Smooth muscle cell (in vitro differentiated cells): ENCODE results near the gene TCEANC2. TPM values are rescaled to one million over a fixed set of nuclear protein-coding genes. Genes with fewer than 3 reads are reported as not detected.
"Not testable (repeated sequence)": the region's sequence is repeated elsewhere in the genome, so short reads cannot be mapped to it uniquely, and the experiment has no call there.

Source experiments
- DNase-seq: peaks from one replicate; lab custom pipeline; 2025; ENCODE audit not compliant: unreplicated experiment; lab: John Stamatoyannopoulos, UW
- H2AFZ ChIP-seq: fragments of 200-600 bp; sonication (generic); 2 replicates; pipeline ENCODE4 v1.6.0; 2016; ENCODE audit warnings: antibody characterized with exemption, low read depth, mild to moderate bottlenecking
- H3F3A ChIP-seq: fragments of 200-600 bp; sonication (generic); 2 replicates; pipeline ENCODE4 v1.6.0; 2017; ENCODE audit warnings: antibody characterized with exemption, low read depth
- H3K27ac ChIP-seq: fragments of 200-600 bp; sonication (generic); 2 replicates; pipeline ENCODE4 v1.5.1; 2016; ENCODE audit warnings: low read depth, mild to moderate bottlenecking
- H3K27me3 ChIP-seq: fragments of 200-600 bp; sonication (generic); 2 replicates; pipeline ENCODE4 v1.6.1; 2016; ENCODE audit warnings: low read depth, mild to moderate bottlenecking
- H3K36me3 ChIP-seq: fragments of 200-600 bp; sonication (generic); 2 replicates; pipeline ENCODE4 v1.5.1; 2016; ENCODE audit warnings: low read depth
- H3K4me1 ChIP-seq: fragments of 200-600 bp; sonication (generic); 2 replicates; pipeline ENCODE4 v1.5.1; 2016; ENCODE audit warnings: low read depth
- H3K4me2 ChIP-seq: fragments of 200-600 bp; sonication (generic); 2 replicates; pipeline ENCODE4 v1.6.0; 2016; ENCODE audit warnings: mild to moderate bottlenecking
- H3K4me3 ChIP-seq: fragments of 200-600 bp; sonication (generic); 2 replicates; pipeline ENCODE4 v1.5.1; 2016; ENCODE audit warnings: mild to moderate bottlenecking
- H3K79me2 ChIP-seq: fragments of 200-600 bp; sonication (generic); 2 replicates; pipeline ENCODE4 v1.6.0; 2016; ENCODE audit warnings: low read depth, mild to moderate bottlenecking
- H3K9ac ChIP-seq: fragments of 200-600 bp; sonication (generic); 2 replicates; pipeline ENCODE4 v1.6.0; 2016; ENCODE audit warnings: low read depth
- H3K9me3 ChIP-seq: fragments of 200-600 bp; sonication (generic); replicated peaks from 2 replicates; pipeline ENCODE4 v1.5.1; 2016; ENCODE audit warnings: low read depth
- H4K20me1 ChIP-seq: fragments of 200-600 bp; sonication (generic); 2 replicates; pipeline ENCODE4 v1.6.0; 2016; ENCODE audit warnings: low read depth
- CTCF ChIP-seq: fragments of 200-600 bp; sonication (generic); IDR thresholded peaks from 2 replicates; pipeline ENCODE4 v1.5.1; 2017; ENCODE audit warnings: borderline replicate concordance, mild to moderate bottlenecking, antibody characterized with exemption; ENCODE audit not compliant: insufficient read depth, poor library complexity, severe bottlenecking
- WGBS: methylation state at CpG from one replicate; pipeline ENCODE4 v1.1.7; 2016; ENCODE audit warnings: low lambda C conversion rate; 5-methylcytosine and 5-hydroxymethylcytosine counted together
- polyA plus RNA-seq: library from polyadenylated mRNA; unstranded; fragments of >200 nt; fragmentation: Nextera tagmentation; extraction: Ambion mirVana; gene quantifications from 2 replicates; pipeline ENCODE4 v1.2.1, GENCODE V29; 2016
- total RNA-seq: library from RNA; depleted of rRNA; stranded (reverse); fragments of >200 nt; gene quantifications from 2 replicates; pipeline ENCODE4 v1.2.3, GENCODE V29; 2014

The TCEANC2 gene
- total and polyA plus RNA-seq, 2 experiments from 2014 or later = 2.1 to 4.6 TPM

- Histone ChIP-seq H3K36me3 (no peaks in the 10 kb centered on the region), H3F3A (no peaks in the 10 kb centered on the region), H4K20me1 (no peaks in the 10 kb centered on the region), H3K9me3 (no peaks in the 10 kb centered on the region), H3K79me2 (no peaks in the 10 kb centered on the region), H3K27me3 (no peaks in the 10 kb centered on the region), H3K4me1 (no peaks in the 10 kb centered on the region), H3K4me3 (no peak overlapping the region), H3K4me2 (no peak overlapping the region), H2AFZ (no peak overlapping the region), H3K9ac (no peak overlapping the region), H3K27ac (no peak overlapping the region)
- DNase-seq = no peak
- 90% methylated on average over 5 of the region's 5 CpGs for WGBS
- no peak for TF ChIP-seq CTCF
These were observed 34.8 kb upstream of the TCEANC2 start for GRCh38 chr1:54018635-54019034.

- H4K20me1 ChIP-seq, H3K4me1 ChIP-seq, H3K4me2 ChIP-seq, H3K36me3 ChIP-seq, H3K9me3 ChIP-seq, H3K27ac ChIP-seq, H2AFZ ChIP-seq, DNase-seq, H3K4me3 ChIP-seq, H3F3A ChIP-seq, H3K79me2 ChIP-seq, H3K9ac ChIP-seq, H3K27me3 ChIP-seq: not testable (repeated sequence)
- 92% methylated on average over 10 of the region's 10 CpGs for WGBS
These were observed 33.7 kb upstream of the TCEANC2 start for GRCh38 chr1:54019562-54020176.

GRCh38 chr1:54024358-54024757 lies 29.1 kb upstream of the TCEANC2 start:
- no peak for DNase-seq
- Histone ChIP-seq H3K4me1 (no peaks in the 10 kb centered on the region), H4K20me1 (no peaks in the 10 kb centered on the region), H3K36me3 (no peaks in the 10 kb centered on the region), H3K79me2 (no peaks in the 10 kb centered on the region), H2AFZ (no peak overlapping the region), H3K4me2 (no peak overlapping the region), H3K9ac (no peak overlapping the region), H3F3A (no peaks in the 10 kb centered on the region), H3K9me3 (no peaks in the 10 kb centered on the region), H3K27me3 (no peaks in the 10 kb centered on the region), H3K27ac (no peak overlapping the region), H3K4me3 (no peak overlapping the region)
- TF ChIP-seq CTCF = no peak
- WGBS = 92% methylated on average over 2 of the region's 2 CpGs

- H3K9me3 ChIP-seq, H3K9ac ChIP-seq, H3K4me2 ChIP-seq, H3K4me3 ChIP-seq, H3K36me3 ChIP-seq, DNase-seq, H3K4me1 ChIP-seq, H3K79me2 ChIP-seq, H3K27ac ChIP-seq, H3K27me3 ChIP-seq, H2AFZ ChIP-seq, H3F3A ChIP-seq, H4K20me1 ChIP-seq: not testable (repeated sequence)
- 100% methylated on average over 1 of the region's 1 CpG for WGBS
These were observed 28.6 kb upstream of the TCEANC2 start for GRCh38 chr1:54024811-54025210.

GRCh38 chr1:54027848-54028247 lies 25.6 kb upstream of the TCEANC2 start:
- Histone ChIP-seq H3K27me3 (no peaks in the 10 kb centered on the region), H3F3A (peaks cover 10% of the 10 kb centered on the region), H3K4me2 (no peak overlapping the region), H3K27ac (no peak overlapping the region), H3K79me2 (no peaks in the 10 kb centered on the region), H4K20me1 (no peaks in the 10 kb centered on the region), H3K9ac (no peak overlapping the region), H3K4me1 (no peaks in the 10 kb centered on the region), H3K36me3 (peaks cover 11% of the 10 kb centered on the region), H3K9me3 (no peaks in the 10 kb centered on the region), H2AFZ (no peak overlapping the region), H3K4me3 (no peak overlapping the region)
- WGBS = 72% methylated on average over 5 of the region's 5 CpGs
- DNase-seq = no peak
- no peak for TF ChIP-seq CTCF
